GM12875 (cell line): Measurements from ENCODE around the gene PROP1.

Source experiments
- H3K4me3 ChIP-seq: one replicate; pipeline ENCODE4 v1.5.1; 2011; ENCODE audit warnings: low read depth, low read length, control low read depth
- CTCF ChIP-seq: IDR thresholded peaks from 2 replicates; pipeline ENCODE4 v1.5.1; 2011; ENCODE audit warnings: low read depth, mild to moderate bottlenecking, control low read depth, inconsistent platforms, low read length, moderate library complexity, borderline replicate concordance; ENCODE audit not compliant: insufficient read depth

Gene PROP1

GRCh38 chr5:177994561-177995190, 1.4 kb downstream of the PROP1 start:
- no peak overlapping the region for H3K4me3 ChIP-seq
- TF ChIP-seq CTCF, result no peak

- H3K4me3 ChIP-seq, result no peak overlapping the region
- no peak for TF ChIP-seq CTCF
These were observed 2.0 kb downstream of the PROP1 start for GRCh38 chr5:177994063-177994462.

DNA sequence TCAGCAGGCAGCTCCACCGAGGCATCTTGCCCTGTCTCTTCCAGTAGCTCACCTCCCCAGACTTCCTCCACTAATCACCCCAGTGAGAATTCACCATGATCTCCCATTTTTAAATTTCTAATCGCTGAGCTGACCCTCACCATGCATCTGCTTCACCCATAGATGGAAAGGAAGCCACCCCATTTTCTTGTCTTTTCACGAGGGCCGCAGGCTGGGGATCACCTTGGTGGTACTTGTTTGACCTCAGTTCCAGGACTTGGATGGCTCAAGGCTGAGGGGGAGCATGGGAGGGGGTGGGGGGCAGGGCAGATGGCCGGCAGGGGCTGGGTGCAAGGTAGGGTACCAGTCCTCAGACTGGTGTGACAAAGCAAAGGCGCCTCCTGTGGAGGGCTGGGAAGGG, 3.6 kb downstream of the PROP1 start:
- no peak for TF ChIP-seq CTCF
- H3K4me3 ChIP-seq, result no peak overlapping the region

- H3K4me3 ChIP-seq, result no peak overlapping the region
- no peak for TF ChIP-seq CTCF
These were observed 6.9 kb downstream of the PROP1 start for GRCh38 chr5:177988989-177989625.

DNA sequence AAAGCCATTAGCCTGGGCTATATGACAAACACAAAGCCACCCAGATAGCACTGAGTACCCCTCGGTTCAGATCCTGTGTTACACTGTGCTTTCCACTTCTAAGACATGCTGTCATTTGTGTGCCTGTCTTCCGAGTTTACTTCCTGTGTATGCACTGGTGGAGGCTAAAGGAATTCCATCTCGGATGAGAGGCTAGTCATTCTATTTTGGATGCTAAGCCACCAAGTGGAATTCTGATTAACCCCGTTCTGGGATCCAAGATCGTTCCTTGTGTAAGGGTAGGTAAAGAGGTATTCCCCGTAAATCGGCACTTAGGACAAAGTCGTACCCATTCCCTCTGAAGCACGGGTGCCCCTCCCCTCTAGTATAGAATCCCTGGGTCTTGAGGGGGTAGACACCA, 8.7 kb downstream of the PROP1 start:
- TF ChIP-seq CTCF, result no peak
- no peak overlapping the region for H3K4me3 ChIP-seq

DNA sequence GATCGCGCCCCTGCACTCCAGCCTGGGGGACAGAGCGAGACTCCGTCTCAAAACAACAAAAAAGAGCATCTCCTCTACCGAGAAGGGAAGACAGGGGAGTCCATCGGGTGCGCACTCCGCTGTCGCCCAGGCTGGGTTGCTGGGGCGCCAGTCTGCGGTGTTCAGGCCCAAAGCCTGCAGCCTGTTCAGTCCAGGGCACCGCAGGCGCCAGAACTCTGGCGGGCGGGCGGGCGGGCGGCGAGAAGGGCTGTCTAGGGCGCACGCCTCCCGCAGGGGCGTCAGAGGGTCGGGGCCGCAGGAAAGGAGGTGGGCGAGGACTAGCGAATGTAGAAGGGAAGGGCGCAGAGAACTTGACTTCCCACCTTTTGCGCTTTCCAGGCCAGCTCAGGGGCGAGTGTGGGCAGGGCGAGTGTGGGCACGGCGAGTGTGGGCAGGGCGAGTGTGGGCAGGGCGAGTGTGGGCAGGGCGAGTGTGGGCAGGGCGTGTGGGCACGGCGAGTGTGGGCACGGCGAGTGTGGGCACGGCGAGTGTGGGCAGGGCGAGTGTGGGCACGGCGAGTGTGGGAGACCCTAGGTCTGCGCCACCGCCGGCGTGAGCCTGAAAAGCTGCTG, 10.5 kb downstream of the PROP1 start:
- TF ChIP-seq CTCF, result no peak
- no peak overlapping the region for H3K4me3 ChIP-seq
